Measurements from ENCODE around the gene ZBTB8A.

DNA sequence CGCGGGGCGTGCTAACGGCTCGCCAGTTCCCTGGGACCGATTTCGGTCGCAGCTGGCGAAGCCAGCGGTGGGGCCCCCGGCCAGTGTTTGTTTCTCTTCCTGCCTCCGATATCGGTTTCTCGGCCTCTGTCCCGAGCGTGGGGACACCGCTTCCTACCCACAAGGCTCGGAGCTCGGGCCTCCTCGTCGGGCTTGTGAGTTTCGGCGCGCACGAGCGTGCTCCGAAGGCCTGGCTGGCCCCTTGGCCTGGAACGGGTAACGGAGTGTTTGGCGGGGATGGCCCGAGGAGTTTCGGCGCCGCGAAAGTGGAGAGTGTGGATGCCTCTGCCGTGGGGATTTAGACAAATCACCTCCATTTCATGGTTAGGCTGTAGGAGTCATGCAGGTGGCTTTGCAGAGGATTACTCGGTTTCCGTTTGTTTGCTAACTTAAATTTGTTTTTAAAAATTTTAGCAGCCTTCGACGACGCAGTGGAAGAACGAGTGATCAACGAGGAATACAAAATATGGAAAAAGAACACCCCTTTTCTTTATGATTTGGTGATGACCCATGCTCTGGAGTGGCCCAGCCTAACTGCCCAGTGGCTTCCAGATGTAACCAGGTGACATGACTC is 112.3 kb downstream of the ZBTB8A start:
- TF ChIP-seq TARDBP (IDR thresholded peaks at IDR 0.05) = no peak
- TF ChIP-seq ARNT (IDR thresholded peaks at IDR 0.05) = no peak
- TF ChIP-seq L3MBTL2 (conservative IDR thresholded peaks at IDR 0.05) = peak; percentile 45; the same call in 1 of the 2 replicates
- no peak for TF ChIP-seq FOXK2 (IDR thresholded peaks at IDR 0.05)
